Erythroblast (primary cell): Measurements from ENCODE around the gene ELOVL6.

ENCODE experiments used
- GATA1 ChIP-seq: IDR thresholded peaks from 2 replicates; pipeline ENCODE4 v1.6.1; 2011; ENCODE audit warnings: low read depth, mild to moderate bottlenecking, control low read depth, low read length, moderate library complexity
- POLR2A ChIP-seq: IDR thresholded peaks from 2 replicates; pipeline ENCODE4 v1.6.1; 2011; ENCODE audit warnings: mild to moderate bottlenecking, low read length

GRCh38 chr4:110004556-110004955 lies 193.9 kb downstream of the ELOVL6 start:
- TF ChIP-seq POLR2A (no peak), GATA1 (no peak)
